Activated CD4-positive, CD25-positive, alpha-beta regulatory T cell (primary cell): ENCODE data around the gene PSTPIP1.

Source experiments
- DNase-seq, 4 experiments: peaks; one replicate each; lab custom pipeline; 2025; lab: John Stamatoyannopoulos, UW

PSTPIP1 gene

GRCh38 chr15:76978522-76979330 lies 16.2 kb upstream of the PSTPIP1 start:
- DNase-seq = no peak

- no peak for DNase-seq
These were observed 15.5 kb upstream of the PSTPIP1 start for GRCh38 chr15:76979331-76979925.

- no peak for DNase-seq
These were observed 14.9 kb upstream of the PSTPIP1 start for GRCh38 chr15:76979996-76980520.

GRCh38 chr15:76982356-76982755 lies 12.6 kb upstream of the PSTPIP1 start:
- no peak for DNase-seq

- no peak for DNase-seq
These were observed 12.2 kb upstream of the PSTPIP1 start for GRCh38 chr15:76982756-76983155.

- DNase-seq = no peak
These were observed 11.1 kb upstream of the PSTPIP1 start for GRCh38 chr15:76983590-76984375.

GRCh38 chr15:76986743-76987142 lies 8.2 kb upstream of the PSTPIP1 start:
- DNase-seq = no peak

GRCh38 chr15:76987276-76987675 lies 7.7 kb upstream of the PSTPIP1 start:
- no peak for DNase-seq

- peak in 1 of 4 experiments; percentile 34 for DNase-seq
These were observed 6.7 kb upstream of the PSTPIP1 start for GRCh38 chr15:76987896-76988860.

- no peak for DNase-seq
These were observed 5.8 kb upstream of the PSTPIP1 start for GRCh38 chr15:76988867-76989780.

GRCh38 chr15:76991048-76991447 lies 3.9 kb upstream of the PSTPIP1 start:
- DNase-seq = no peak

GRCh38 chr15:76991741-76992645 lies 2.9 kb upstream of the PSTPIP1 start:
- DNase-seq = no peak

GRCh38 chr15:76993114-76993725 lies 1.7 kb upstream of the PSTPIP1 start:
- DNase-seq = no peak

- peak; percentile 16 to 40 (median 26) for DNase-seq
These were observed 925 bp upstream of the PSTPIP1 start for GRCh38 chr15:76994001-76994400.

GRCh38 chr15:76994496-76994895 lies 430 bp upstream of the PSTPIP1 start:
- DNase-seq = no peak

GRCh38 chr15:76996076-76996525 lies 1.2 kb downstream of the PSTPIP1 start:
- DNase-seq = no peak

GRCh38 chr15:76996526-76997401 lies 1.8 kb downstream of the PSTPIP1 start:
- DNase-seq = peak in 2 of 4 experiments; percentile 32 to 41
